ENCODE measurements around the gene GOLGA8B.
"Not testable (repeated sequence)": the region's sequence is repeated elsewhere in the genome, so short reads cannot be mapped to it uniquely, and the experiment has no call there.

GOLGA8B gene

GRCh38 chr15:34554716-34555115 is 28.7 kb downstream of the GOLGA8B start:
- DNase-seq = not testable (repeated sequence)

- not testable (repeated sequence) for DNase-seq
Measured at GRCh38 chr15:34554126-34554525, 29.3 kb downstream of the GOLGA8B start.

- not testable (repeated sequence) for DNase-seq
Measured at GRCh38 chr15:34550129-34550528, 33.3 kb downstream of the GOLGA8B start.

GRCh38 chr15:34549381-34549809 is 34.1 kb downstream of the GOLGA8B start:
- not testable (repeated sequence) for DNase-seq

GRCh38 chr15:34543860-34544649 is 39.4 kb downstream of the GOLGA8B start:
- DNase-seq = not testable (repeated sequence)

GRCh38 chr15:34535857-34536256 is 47.6 kb downstream of the GOLGA8B start:
- DNase-seq = not testable (repeated sequence)

Measured in OCI-M1 (cell line).